GM19351 (cell line): ENCODE measurements around the gene ARSA.
"Not testable (repeated sequence)": the region's sequence is repeated elsewhere in the genome, so short reads cannot be mapped to it uniquely, and the experiment has no call there.

ENCODE experiments used
- ATAC-seq: cut with Tn5 transposase; IDR thresholded peaks from one replicate; pipeline ENCODE4 v1.9.1; 2021; ENCODE audit warnings: mild to moderate bottlenecking, moderate library complexity; ENCODE audit not compliant: unreplicated experiment

Gene ARSA

GRCh38 chr22:50627642-50628542, at the start of gene ARSA:
Gene ARSA, minus strand, starts transcription at chr22:50628152. Its CDS starts 373 bp downstream, at chr22:50627779.
- peak; percentile 80 for ATAC-seq

- no peak for ATAC-seq
These were observed 48.9 kb upstream of the ARSA start for GRCh38 chr22:50676661-50677492.

GRCh38 chr22:50676180-50676636, 48.3 kb upstream of the ARSA start:
- ATAC-seq = no peak

- ATAC-seq = no peak
These were observed 47.7 kb upstream of the ARSA start for GRCh38 chr22:50675553-50676179.

GRCh38 chr22:50674606-50675552, 46.9 kb upstream of the ARSA start:
- ATAC-seq = no peak

- ATAC-seq = no peak
These were observed 46.2 kb upstream of the ARSA start for GRCh38 chr22:50674130-50674500.

- ATAC-seq = no peak
These were observed 45.5 kb upstream of the ARSA start for GRCh38 chr22:50673231-50674129.

- no peak for ATAC-seq
These were observed 44.7 kb upstream of the ARSA start, which contains the start of gene SHANK3 for GRCh38 chr22:50672471-50673230. Gene SHANK3, plus strand, starts transcription at chr22:50672823.

GRCh38 chr22:50672041-50672440, 44.1 kb upstream of the ARSA start:
- ATAC-seq = no peak

- ATAC-seq = no peak
These were observed 43.7 kb upstream of the ARSA start for GRCh38 chr22:50671641-50672040.

GRCh38 chr22:50670914-50671538, 43.1 kb upstream of the ARSA start:
- ATAC-seq = no peak

- no peak for ATAC-seq
These were observed 42.6 kb upstream of the ARSA start for GRCh38 chr22:50670513-50670912.

GRCh38 chr22:50665738-50666137, 37.8 kb upstream of the ARSA start:
- no peak for ATAC-seq

GRCh38 chr22:50665212-50665611, 37.3 kb upstream of the ARSA start:
- ATAC-seq = no peak

GRCh38 chr22:50660306-50660705, 32.4 kb upstream of the ARSA start:
- no peak for ATAC-seq

GRCh38 chr22:50659711-50660110, 31.8 kb upstream of the ARSA start:
- ATAC-seq = not testable (repeated sequence)

GRCh38 chr22:50657925-50658324, 30.0 kb upstream of the ARSA start:
- no peak for ATAC-seq
